Vagina (tissue), 2 donors: Measurements from ENCODE around the gene OGFRL1. TPM values are rescaled to one million over a fixed set of nuclear protein-coding genes. Genes with fewer than 3 reads are reported as not detected.

Source experiments
- DNase-seq, 2 donors: peaks; one replicate each; pipeline ENCODE4 v3.0.0-alpha.2; 2017; ENCODE audit errors: extremely low spot score in 2 of 2
- H3K27ac ChIP-seq: fragments of 200-600 bp; sonication (generic); one replicate; pipeline ENCODE4 v1.5.1; 2019
- H3K27me3 ChIP-seq: fragments of 200-600 bp; sonication (generic); one replicate; pipeline ENCODE4 v1.5.1; 2019
- H3K36me3 ChIP-seq, 2 donors: fragments of 200-600 bp; sonication (generic); one replicate each; pipeline ENCODE4 v1.5.1; 2017 to 2019
- H3K4me1 ChIP-seq: fragments of 200-600 bp; sonication (generic); one replicate; pipeline ENCODE4 v1.5.1; 2019
- H3K4me3 ChIP-seq, 2 donors: fragments of 200-600 bp; sonication (generic); 1 replicate in 1 of 2; 2 replicates in 1 of 2; pipeline ENCODE4 v1.5.1; 2016 to 2019
- H3K9me3 ChIP-seq: fragments of 200-600 bp; sonication (generic); one replicate; pipeline ENCODE4 v1.5.1; 2019
- POLR2A ChIP-seq, 2 donors: fragments of 450-650 bp; IDR thresholded peaks; one replicate each; pipeline ENCODE4 v1.6.1; 2017; ENCODE audit warnings: antibody characterized with exemption in 2 of 2, mild to moderate bottlenecking in 2 of 2, moderate library complexity in 2 of 2
- POLR2AphosphoS5 ChIP-seq, 2 donors: sonication (generic); formaldehyde crosslinking; IDR thresholded peaks; one replicate each; pipeline ENCODE4 v1.9.0; 2017; ENCODE audit warnings: antibody characterized with exemption in 2 of 2, mild to moderate bottlenecking in 2 of 2, low read depth in 1 of 2; ENCODE audit not compliant: insufficient read depth in 1 of 2
- intact Hi-C: fragments of 100-400 bp; cut with DNase I; formaldehyde crosslinking; loops from one replicate; pipeline ENCODE4 v1.15.1; 2023
- total RNA-seq: library from RNA; depleted of rRNA; stranded (reverse); fragments of >200 nt; gene quantifications from one replicate; pipeline ENCODE4 v1.2.3, GENCODE V29; 2016
- TF ChIP-seq, protein P1 (sequence below), 3 experiments: fragments of 450-650 bp in 2 of 3; fragments of 200-600 bp in 1 of 3; sonication (generic) in 1 of 3; IDR thresholded peaks; one replicate each; pipeline ENCODE4 v1.5.1; 2017 to 2019; ENCODE audit warnings: antibody characterized with exemption in 3 of 3, mild to moderate bottlenecking in 2 of 3, moderate library complexity in 2 of 3

Gene OGFRL1
- 34.1 TPM for total RNA-seq

DNA sequence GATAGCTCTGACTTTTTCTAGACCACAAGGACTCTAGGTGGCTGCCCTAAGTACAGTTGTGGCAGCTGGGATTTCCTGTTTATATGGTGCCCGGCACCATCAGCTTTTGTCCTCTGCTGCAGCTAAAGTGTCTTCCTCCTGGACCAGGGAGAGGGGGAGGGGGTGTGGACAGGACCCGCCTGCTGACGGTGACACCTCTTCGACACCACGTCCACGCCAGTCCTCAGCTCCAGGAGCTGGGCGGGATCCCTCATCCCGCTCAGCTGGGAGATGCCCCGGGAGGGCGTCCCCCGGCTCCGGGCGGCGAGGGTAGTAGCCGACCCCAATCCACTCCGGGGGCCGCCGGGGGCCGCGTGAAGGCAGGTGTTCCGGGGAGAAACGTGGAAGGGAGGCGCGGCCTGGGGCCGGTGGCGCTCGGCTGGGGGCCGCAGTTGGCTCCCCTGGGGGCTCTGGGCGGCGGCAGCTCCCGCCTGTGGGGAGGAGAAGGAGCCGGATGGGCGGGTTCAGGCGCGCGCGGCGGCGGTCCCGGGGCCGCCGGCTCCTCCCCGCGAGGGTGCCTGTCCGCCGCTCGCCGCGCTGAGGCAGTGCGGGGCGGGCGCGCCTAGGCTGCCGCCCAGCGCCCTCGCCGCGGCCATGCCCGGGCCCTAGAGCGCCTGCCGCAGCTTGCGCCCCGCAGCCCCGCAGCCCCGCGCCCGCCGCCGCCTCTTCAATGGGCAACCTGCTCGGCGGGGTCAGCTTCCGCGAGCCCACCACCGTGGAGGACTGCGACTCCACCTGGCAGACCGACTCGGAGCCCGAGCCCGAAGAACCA is at the start of gene OGFRL1:
TSS of gene OGFRL1 (plus strand) at position 584 of the 811 bp plus-strand sequence. CDS start at position 710, 126 bp downstream.
- peak in 1 of 2 donors; percentile 89 for DNase-seq
- peak within 1 kb of the TSS; percentile 98 for H3K27ac ChIP-seq
- peak; percentile 20 to 87 for TF ChIP-seq POLR2AphosphoS5 (IDR thresholded peaks at IDR 0.05; ENCODE audit: insufficient read depth in 1 of 2, low read depth in 1 of 2)
- TF ChIP-seq, protein P1, sequence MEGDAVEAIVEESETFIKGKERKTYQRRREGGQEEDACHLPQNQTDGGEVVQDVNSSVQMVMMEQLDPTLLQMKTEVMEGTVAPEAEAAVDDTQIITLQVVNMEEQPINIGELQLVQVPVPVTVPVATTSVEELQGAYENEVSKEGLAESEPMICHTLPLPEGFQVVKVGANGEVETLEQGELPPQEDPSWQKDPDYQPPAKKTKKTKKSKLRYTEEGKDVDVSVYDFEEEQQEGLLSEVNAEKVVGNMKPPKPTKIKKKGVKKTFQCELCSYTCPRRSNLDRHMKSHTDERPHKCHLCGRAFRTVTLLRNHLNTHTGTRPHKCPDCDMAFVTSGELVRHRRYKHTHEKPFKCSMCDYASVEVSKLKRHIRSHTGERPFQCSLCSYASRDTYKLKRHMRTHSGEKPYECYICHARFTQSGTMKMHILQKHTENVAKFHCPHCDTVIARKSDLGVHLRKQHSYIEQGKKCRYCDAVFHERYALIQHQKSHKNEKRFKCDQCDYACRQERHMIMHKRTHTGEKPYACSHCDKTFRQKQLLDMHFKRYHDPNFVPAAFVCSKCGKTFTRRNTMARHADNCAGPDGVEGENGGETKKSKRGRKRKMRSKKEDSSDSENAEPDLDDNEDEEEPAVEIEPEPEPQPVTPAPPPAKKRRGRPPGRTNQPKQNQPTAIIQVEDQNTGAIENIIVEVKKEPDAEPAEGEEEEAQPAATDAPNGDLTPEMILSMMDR (IDR thresholded peaks at IDR 0.05), result no peak
- peak in 1 of 2 donors; percentile 68 for TF ChIP-seq POLR2A (IDR thresholded peaks at IDR 0.05)
- no peaks in the 10 kb centered on the region for H3K36me3 ChIP-seq
- H3K27me3 ChIP-seq, result no peaks in the 10 kb centered on the region
- intact Hi-C loops, result no loop called here
- no peaks in the 10 kb centered on the region for H3K9me3 ChIP-seq
- H3K4me1 ChIP-seq, result peaks cover 58% of the 10 kb centered on the region
- H3K4me3 ChIP-seq, result peak within 1 kb of the TSS; percentile 77 to 94

- intact Hi-C loops, result no loop called here
- TF ChIP-seq POLR2A (IDR thresholded peaks at IDR 0.05), result no peak
- TF ChIP-seq POLR2AphosphoS5 (IDR thresholded peaks at IDR 0.05; ENCODE audit: insufficient read depth in 1 of 2, low read depth in 1 of 2), result no peak
- TF ChIP-seq, protein P1 (IDR thresholded peaks at IDR 0.05), result no peak
- DNase-seq, result no peak
- H3K9me3 ChIP-seq, result no peaks in the 10 kb centered on the region
- no peaks in the 10 kb centered on the region for H3K27me3 ChIP-seq
- no peak overlapping the region for H3K4me3 ChIP-seq
- H3K36me3 ChIP-seq, result no peaks in the 10 kb centered on the region
- no peaks in the 10 kb centered on the region for H3K4me1 ChIP-seq
- no peak overlapping the region for H3K27ac ChIP-seq
Observed at GRCh38 chr6:71239694-71240093, 48.9 kb upstream of the OGFRL1 start.

DNA sequence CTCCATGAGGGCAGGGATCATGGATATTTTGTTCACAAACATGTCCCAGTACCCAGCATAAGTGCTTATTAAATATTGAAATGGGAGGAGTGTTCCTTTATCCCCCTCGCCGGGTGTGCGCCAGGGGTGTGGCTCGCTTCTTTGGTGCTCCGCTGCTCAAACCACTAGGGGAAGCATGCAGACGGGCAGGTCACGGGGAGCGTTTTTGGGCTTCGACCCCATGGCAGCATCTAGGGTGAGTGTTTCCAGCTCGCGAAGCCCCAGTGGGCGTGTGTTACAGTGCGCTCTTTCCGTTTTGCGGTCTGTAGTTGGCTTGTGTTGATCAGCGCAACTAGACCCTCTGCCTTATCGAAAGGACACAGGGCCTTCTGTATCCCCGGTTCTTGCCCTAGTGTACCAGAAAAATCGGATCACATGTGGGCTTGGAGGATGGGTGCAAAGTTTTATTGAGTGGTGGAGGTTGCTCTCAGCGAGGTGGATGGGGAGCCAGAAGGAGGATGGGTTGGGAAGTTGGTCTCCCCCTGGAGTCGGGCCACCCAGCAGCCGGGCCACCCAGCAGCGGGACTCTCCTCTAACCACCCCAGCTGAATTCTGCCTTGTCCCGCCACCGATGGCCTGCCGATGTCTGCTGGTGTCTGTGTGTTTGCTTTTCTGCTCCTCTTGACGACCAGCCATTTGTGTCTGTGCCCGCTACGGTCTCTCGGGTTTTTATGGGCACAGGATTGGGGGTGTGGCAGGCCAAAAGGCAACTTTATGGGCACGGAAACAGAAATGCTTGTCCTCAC is 43.2 kb upstream of the OGFRL1 start:
- intact Hi-C loops, result no loop called here

DNA sequence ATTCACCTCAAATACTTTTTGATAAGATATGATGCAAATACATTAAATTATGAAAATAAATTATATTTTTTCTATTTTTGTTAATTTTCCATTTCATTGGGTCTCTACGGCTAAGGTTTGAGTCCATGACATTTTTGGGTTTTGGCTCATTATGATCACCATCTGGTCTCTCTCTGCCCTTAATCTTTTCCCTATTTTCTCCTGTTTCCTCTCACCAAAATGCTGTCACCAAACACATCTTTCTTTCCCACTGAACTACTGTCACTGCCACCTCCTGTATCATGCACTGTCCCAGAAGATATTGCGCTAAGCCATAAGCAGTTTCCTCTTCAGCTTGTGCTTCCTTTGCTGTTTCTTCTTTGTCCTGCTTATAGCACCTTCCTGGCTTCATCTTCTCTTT is 42.0 kb upstream of the OGFRL1 start:
- TF ChIP-seq POLR2AphosphoS5 (IDR thresholded peaks at IDR 0.05; ENCODE audit: insufficient read depth in 1 of 2, low read depth in 1 of 2) (no peak), POLR2A (IDR thresholded peaks at IDR 0.05) (no peak)
- TF ChIP-seq, protein P1 (IDR thresholded peaks at IDR 0.05), result no peak
- H3K27ac ChIP-seq, result no peak overlapping the region
- H3K4me3 ChIP-seq, result no peak overlapping the region
- no peaks in the 10 kb centered on the region for H3K36me3 ChIP-seq
- intact Hi-C loops, result no loop called here
- peaks cover 8% of the 10 kb centered on the region for H3K4me1 ChIP-seq
- H3K27me3 ChIP-seq, result no peaks in the 10 kb centered on the region
- DNase-seq, result no peak
- H3K9me3 ChIP-seq, result no peaks in the 10 kb centered on the region

More for the DNA sequence above, 43.2 kb upstream of the OGFRL1 start:
- no peaks in the 10 kb centered on the region for H3K36me3 ChIP-seq
- no peak overlapping the region for H3K27ac ChIP-seq
- TF ChIP-seq POLR2A (IDR thresholded peaks at IDR 0.05) (no peak), POLR2AphosphoS5 (IDR thresholded peaks at IDR 0.05; ENCODE audit: insufficient read depth in 1 of 2, low read depth in 1 of 2) (no peak)
- TF ChIP-seq, protein P1 (IDR thresholded peaks at IDR 0.05), result no peak
- no peaks in the 10 kb centered on the region for H3K27me3 ChIP-seq
- no peak overlapping the region for H3K4me3 ChIP-seq
- DNase-seq, result no peak
- H3K4me1 ChIP-seq, result peaks cover 8% of the 10 kb centered on the region
- H3K9me3 ChIP-seq, result no peaks in the 10 kb centered on the region
